Measurements from ENCODE around the gene GRIN2A.

GRCh38 chr16:10224850-10225249 is 42.6 kb upstream of the GRIN2A start:
- TF ChIP-seq POLR2A (IDR thresholded peaks at IDR 0.05): no peak
- no peak for TF ChIP-seq CTCF (IDR thresholded peaks at IDR 0.05 in 8 of 11, conservative IDR thresholded peaks at IDR 0.05 in 3 of 11)
- TF ChIP-seq POLR2AphosphoS5 (IDR thresholded peaks at IDR 0.05): no peak

Data from spleen (tissue), 7 donors.